GM12873 (cell line): Measurements from ENCODE around the gene PFKFB4.

ENCODE experiments used
- TF ChIP-seq, protein P1 (sequence below): IDR thresholded peaks from 2 replicates; pipeline ENCODE4 v1.5.1; 2012; ENCODE audit warnings: low read depth, mild to moderate bottlenecking, moderate library complexity, low read length, control low read depth; ENCODE audit not compliant: insufficient read depth; ENCODE audit errors: missing control alignments

PFKFB4 gene

DNA sequence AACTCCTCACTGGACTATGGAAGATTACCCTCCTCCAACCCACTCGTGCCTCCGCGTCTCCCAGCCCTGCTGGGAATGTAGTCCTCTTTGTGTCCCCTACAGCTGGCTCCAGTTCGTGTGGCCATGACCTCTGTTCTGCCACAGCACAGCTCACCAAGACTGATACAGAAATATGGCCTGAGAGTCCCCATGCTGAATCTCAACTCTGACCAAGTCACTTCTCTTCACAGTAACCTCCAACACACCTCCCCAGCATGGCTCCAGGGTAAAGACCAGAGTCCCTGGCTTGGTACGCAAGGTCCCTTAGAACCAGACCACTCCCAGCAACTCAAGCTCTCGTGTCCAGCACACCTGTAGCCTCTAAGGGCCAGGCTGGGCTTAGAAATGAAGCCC lies 40.8 kb upstream of the PFKFB4 start:
- TF ChIP-seq, protein P1, sequence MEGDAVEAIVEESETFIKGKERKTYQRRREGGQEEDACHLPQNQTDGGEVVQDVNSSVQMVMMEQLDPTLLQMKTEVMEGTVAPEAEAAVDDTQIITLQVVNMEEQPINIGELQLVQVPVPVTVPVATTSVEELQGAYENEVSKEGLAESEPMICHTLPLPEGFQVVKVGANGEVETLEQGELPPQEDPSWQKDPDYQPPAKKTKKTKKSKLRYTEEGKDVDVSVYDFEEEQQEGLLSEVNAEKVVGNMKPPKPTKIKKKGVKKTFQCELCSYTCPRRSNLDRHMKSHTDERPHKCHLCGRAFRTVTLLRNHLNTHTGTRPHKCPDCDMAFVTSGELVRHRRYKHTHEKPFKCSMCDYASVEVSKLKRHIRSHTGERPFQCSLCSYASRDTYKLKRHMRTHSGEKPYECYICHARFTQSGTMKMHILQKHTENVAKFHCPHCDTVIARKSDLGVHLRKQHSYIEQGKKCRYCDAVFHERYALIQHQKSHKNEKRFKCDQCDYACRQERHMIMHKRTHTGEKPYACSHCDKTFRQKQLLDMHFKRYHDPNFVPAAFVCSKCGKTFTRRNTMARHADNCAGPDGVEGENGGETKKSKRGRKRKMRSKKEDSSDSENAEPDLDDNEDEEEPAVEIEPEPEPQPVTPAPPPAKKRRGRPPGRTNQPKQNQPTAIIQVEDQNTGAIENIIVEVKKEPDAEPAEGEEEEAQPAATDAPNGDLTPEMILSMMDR: no peak

DNA sequence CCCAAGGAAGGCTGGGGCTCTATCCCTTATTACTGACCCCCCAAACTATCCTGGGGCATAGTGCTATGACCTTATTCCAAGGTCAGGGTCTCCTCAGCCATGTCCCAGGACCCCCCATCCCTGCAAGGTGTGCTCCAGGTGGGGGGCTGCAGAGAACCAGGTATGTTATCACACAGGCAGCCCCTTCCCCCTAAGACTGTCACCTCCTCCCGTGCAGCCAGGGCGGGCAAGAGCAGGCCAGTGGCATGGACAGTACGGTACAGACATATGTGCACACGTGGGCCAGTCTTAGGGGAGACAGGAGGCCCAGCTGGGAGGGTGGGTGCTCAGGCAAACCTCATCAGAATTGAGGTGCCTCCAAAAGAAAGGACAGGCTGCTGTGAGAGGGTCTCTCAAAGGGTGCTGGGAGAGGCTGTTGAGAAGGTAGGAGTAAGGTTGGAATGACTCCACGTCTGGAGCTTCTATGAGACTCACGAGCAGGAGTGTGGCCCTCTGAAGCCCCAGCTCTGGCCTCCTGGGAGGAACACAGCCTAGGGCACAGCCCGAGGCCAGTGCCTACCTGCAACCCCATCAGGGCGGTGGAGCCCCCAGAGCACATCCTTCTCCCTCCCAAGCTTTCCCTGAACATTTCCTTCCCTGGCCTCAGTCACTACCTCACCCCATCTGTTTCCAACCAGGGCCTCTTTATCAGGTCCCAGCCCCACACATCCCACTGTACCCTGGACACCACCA lies 40.2 kb upstream of the PFKFB4 start:
- TF ChIP-seq, protein P1: no peak

DNA sequence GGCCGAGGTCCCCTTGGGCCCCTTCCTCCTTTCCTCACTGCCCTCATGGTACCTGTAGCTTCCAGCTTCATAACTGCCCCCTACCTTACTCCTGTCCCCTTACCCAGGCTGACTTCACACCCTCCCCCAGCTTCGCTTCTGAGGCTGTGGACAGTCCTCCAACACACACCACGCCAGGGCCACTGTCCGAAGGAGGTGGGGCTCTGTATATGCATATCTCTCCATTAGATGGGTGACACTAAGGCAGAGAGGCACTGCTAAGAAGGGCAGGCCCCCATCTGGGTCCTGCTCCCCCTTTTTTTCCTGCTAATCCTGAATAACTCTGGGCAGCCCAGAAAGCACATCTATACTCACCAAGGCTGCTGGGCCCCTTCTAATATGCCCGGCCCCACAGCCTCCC lies 39.6 kb upstream of the PFKFB4 start:
- TF ChIP-seq, protein P1: no peak

DNA sequence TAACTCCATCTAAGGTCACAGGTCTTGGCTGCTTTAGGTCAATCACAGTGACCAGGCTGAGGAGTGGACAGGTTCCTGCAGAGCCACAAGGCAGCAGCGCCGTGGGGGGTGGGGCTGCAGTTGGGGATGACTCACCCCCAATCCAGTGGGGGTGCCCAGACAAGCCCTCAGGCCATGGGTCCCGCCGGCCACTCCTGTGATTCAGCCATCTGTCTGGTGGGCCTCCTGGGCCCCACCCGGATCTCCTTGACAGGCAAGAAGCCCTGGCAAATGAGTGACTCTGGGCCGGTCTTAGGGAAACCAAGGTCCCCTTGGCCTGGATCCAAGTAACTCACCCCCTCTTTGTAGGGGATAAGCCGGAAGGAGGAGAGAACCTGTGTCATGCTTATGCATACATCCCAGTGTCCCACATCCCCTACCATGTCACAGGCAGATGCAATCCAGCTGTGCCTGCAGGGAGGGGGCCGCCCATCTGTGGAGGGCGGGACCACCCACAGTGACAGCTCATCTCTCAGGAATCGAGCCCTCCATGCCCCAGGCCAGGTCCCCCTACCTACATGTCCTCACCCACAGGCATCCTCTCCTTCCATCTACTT lies 39.0 kb upstream of the PFKFB4 start:
- TF ChIP-seq, protein P1: no peak

DNA sequence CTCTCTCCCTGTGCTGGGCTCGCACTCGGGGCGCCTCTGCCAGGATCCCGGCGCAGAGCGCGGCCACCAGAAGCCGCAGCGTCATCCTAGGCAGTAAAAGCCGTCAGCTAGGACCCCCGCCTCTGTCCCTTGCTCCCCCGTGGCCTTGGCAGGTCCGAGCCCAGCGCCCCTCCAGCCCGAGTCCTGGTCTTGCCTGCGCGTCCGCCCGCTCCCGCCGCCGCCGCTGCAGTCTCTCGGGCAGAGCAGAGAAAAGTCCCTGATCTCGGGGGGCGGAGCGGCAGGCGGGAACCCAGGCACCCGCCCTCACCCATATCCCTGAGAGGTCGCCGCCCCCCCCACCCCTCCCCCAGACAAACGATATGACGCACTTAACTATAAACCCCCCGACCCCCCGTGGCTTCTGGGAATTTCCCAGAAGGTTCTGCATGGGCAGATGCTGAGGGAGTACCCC lies 38.5 kb upstream of the PFKFB4 start, which contains the start of gene COL7A1:
Gene COL7A1 (minus strand): TSS at position 255 of the 451 bp plus-strand sequence. CDS start 170 bp downstream, at position 85.
- TF ChIP-seq, protein P1: no peak

DNA sequence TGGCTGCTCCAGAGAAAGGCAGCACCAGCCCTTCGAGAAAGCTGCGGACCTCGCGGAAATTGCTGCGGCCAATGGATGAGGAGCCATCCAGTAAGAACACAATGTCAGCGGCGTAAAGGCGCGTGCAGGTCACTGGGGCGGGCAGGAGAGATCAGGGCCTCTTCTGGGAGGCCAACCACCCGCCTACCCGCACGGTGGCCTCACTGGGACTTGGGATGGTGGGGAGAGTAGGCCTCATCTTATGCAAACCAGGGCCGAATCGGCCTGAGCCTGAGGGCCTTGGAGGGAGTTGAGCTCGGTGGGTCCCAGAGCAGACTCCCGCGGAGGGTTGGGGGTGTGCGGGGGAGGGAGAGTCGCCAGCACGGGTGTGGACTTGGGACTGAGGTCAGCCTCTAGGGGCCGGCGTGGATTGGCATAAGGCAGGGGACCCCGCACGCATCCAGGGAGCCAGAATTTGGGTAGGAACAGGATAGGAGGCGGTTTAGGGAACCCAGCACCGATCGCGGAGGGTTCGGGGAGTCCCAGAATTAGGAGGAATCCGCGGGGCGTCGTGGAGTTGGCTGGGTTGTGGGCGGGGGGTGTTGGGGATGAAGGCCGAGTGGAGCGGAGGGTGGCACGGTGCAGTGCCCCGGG lies 37.9 kb upstream of the PFKFB4 start:
- TF ChIP-seq, protein P1: no peak

DNA sequence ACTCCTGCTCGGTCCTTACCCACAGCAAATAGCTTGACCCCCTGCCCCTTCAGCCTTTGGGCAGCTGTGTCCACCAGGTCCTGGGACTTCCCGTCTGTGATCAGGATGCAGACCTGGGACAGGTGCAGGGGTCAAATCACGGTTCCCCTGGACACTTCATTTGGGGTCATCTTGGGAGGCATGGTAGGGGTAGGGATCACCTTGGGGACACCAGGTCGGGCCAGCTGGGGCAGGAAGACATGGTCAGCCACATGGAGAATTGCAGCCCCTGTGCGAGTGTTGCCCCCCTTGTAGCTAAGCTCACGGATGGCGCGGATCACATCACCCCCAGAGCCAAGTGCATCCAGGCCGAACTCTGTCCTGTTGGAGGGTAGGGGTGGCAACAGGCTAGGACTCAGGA lies 36.7 kb upstream of the PFKFB4 start:
- TF ChIP-seq, protein P1: no peak
